NCI-H2029 (cell line): ENCODE results near the gene INPP5B.

Source experiments
- DNase-seq: peaks from one replicate; lab custom pipeline; 2025; lab: John Stamatoyannopoulos, UW

Gene INPP5B

DNA sequence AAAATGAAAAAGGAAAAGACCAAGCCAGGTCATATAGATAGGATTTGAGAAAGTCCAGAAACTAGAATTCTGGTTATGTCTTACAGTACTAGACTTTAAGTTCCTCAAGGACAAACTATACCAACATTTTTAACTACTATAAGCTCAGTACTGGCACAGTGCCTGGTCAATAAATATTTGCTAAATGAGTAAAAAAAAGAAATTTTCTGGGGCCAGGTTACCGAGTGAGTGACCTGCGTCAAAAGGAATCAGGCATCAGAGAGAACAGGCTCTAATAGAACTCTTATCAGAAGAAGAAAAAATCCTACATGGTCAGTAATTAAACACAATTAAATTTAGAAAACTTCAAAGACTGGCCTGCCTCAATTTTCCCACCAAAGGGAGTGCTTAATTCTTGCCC lies 115.0 kb downstream of the INPP5B start:
- DNase-seq, result no peak

DNA sequence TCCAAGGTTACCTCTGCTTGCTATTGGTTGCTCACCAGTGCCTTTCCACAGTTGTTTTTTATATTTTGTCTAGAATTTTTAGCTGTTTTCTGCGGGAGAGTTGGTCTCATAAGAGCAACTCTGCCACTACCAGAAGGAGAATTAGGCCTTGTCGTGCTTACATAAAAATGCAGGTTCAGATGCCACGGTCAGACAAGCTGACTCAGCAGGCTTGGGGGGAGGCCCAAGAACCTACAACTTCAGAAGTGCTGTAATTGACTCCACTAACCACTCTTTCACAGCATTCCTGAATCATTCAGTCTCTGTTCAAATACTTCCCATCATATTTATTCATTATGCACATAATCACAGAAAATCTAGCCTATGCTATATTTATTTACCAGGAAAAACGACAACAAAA lies 115.7 kb downstream of the INPP5B start:
- DNase-seq, result no peak

DNA sequence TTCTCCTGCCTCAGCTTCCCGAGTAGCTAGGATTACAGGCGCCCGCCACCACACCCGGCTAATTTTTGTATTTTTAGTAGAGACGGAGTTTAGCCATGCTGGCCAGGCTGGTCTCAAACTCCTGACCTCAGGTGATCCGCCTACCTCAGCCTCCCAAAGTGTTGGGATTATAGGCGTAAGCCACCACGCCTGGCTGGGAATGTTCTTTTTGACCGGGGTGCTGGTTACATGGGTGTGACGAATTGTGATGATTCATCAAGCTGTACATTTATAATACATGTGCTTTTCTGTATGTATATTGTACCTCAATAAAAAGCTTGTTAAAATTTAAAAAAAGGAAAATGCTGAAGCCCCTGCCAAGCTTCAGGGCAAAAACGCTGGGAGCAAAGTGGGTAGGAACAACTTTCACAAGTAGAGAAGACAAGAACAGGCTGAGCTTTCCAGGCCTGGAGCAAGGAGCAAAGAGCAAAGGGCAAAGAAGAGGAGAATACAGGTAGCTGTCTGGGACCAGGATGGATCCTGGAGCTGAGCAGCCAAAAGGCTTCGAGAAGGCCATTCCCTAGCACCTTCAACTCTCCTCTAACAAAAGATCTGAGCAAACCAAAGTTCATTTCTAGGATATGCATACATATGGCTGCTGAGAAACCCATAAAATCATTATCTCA lies 118.3 kb downstream of the INPP5B start:
- no peak for DNase-seq

DNA sequence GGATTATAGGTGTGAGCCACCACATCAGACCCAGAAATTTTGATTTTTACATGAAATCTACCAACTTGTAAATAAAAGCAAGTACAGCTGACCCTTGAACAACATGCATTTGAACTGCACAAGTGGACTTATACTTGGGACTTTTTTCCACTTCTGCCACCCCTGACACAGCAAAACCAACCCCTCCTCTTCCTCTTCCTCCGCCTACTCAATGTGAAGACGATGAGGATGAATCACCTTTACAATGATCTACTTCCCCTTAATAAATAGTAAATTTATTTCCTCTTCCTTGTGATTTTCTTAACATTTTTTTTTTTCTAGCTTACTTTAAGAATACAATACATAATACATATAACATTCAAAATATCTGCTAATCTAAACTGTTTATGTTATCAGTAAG lies 121.3 kb downstream of the INPP5B start:
- DNase-seq, result no peak

- no peak for DNase-seq
Measured at GRCh38 chr1:37824001-37824400, 122.9 kb downstream of the INPP5B start.

GRCh38 chr1:37822906-37823815 lies 123.7 kb downstream of the INPP5B start:
- DNase-seq, result no peak

DNA sequence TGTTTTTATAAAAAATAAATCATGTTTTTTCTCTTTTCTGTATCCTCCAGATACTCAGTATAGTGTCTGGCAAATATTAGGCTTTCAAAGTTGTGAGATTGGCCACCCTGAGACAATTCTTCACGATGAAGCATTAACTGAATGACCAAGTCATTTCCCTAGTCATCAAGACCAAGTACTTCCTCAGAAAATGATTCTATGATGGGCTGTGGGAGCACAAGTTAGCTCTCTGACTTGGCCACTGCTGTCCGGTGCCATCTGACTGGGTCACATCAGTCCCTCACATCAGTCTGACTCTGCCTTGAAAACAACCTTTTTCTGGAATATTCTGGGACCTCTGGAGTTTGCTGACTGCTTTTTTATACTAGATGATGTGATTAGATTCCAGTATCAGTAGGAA lies 125.4 kb downstream of the INPP5B start:
- no peak for DNase-seq

- DNase-seq, result peak; percentile 67
Measured at GRCh38 chr1:37817481-37817880, 129.4 kb downstream of the INPP5B start.

GRCh38 chr1:37814252-37814651 lies 132.6 kb downstream of the INPP5B start:
- no peak for DNase-seq

- DNase-seq, result no peak
Measured at GRCh38 chr1:37813529-37814145, 133.2 kb downstream of the INPP5B start.

GRCh38 chr1:37811027-37811655 lies 135.7 kb downstream of the INPP5B start:
- peak; percentile 94 for DNase-seq
